Loucy (cell line): ENCODE data around the gene GRPEL1.

Experiments
- H2AFZ ChIP-seq: fragments of 200-600 bp; sonication (generic); 2 replicates; pipeline ENCODE4 v1.6.0; 2016; ENCODE audit warnings: antibody characterized with exemption, mild to moderate bottlenecking, low read length, moderate library complexity
- H3F3A ChIP-seq: fragments of 200-600 bp; 2 replicates; pipeline ENCODE4 v1.6.0; 2016; ENCODE audit warnings: antibody characterized with exemption, low read depth, mild to moderate bottlenecking
- H3K27me3 ChIP-seq: fragments of 200-600 bp; sonication (generic); 2 replicates; pipeline ENCODE4 v1.6.1; 2014; ENCODE audit warnings: low read length, mild to moderate bottlenecking; ENCODE audit not compliant: insufficient read depth, poor library complexity, severe bottlenecking
- H3K36me3 ChIP-seq: fragments of 200-600 bp; sonication (generic); 2 replicates; pipeline ENCODE4 v1.6.1; 2016; ENCODE audit warnings: low read length; ENCODE audit not compliant: insufficient read depth
- H3K4me1 ChIP-seq: fragments of 200-600 bp; sonication (generic); 2 replicates; pipeline ENCODE4 v1.5.1; 2014; ENCODE audit warnings: low read length, mild to moderate bottlenecking; ENCODE audit not compliant: insufficient read depth, poor library complexity, severe bottlenecking
- H3K4me2 ChIP-seq: fragments of 200-600 bp; sonication (generic); 2 replicates; pipeline ENCODE4 v1.6.0; 2014; ENCODE audit warnings: antibody characterized with exemption, low read length, low read depth, mild to moderate bottlenecking; ENCODE audit not compliant: poor library complexity, severe bottlenecking
- H3K4me3 ChIP-seq: fragments of 200-600 bp; sonication (generic); 2 replicates; pipeline ENCODE4 v1.5.1; 2014; ENCODE audit warnings: low read length, mild to moderate bottlenecking, mixed read lengths; ENCODE audit not compliant: poor library complexity, severe bottlenecking
- H3K79me2 ChIP-seq: fragments of 200-600 bp; sonication (generic); 2 replicates; pipeline ENCODE4 v1.6.1; 2014; ENCODE audit warnings: low read length; ENCODE audit not compliant: insufficient read depth
- H3K9ac ChIP-seq: fragments of 200-600 bp; sonication (generic); 2 replicates; pipeline ENCODE4 v1.6.0; 2014; ENCODE audit warnings: mild to moderate bottlenecking, low read depth, low read length, moderate library complexity; ENCODE audit not compliant: poor library complexity, severe bottlenecking
- H3K9me2 ChIP-seq: fragments of 200-600 bp; sonication (generic); replicated peaks from 2 replicates; pipeline ENCODE4 v1.6.1; 2016; ENCODE audit warnings: low read depth, low read length, mixed read lengths
- H3K9me3 ChIP-seq: fragments of 200-600 bp; sonication (generic); 2 replicates; pipeline ENCODE4 v1.6.1; 2014; ENCODE audit warnings: mild to moderate bottlenecking, antibody characterized with exemption, low read length, low read depth; ENCODE audit not compliant: insufficient read depth
- H4K20me1 ChIP-seq: fragments of 200-600 bp; sonication (generic); 2 replicates; pipeline ENCODE4 v1.6.0; 2014; ENCODE audit warnings: antibody characterized with exemption, low read length, mild to moderate bottlenecking; ENCODE audit not compliant: insufficient read depth, poor library complexity, severe bottlenecking
- CTCF ChIP-seq: fragments of 200-600 bp; sonication (generic); conservative IDR thresholded peaks from 2 replicates; pipeline ENCODE4 v1.5.1; 2014; ENCODE audit warnings: mild to moderate bottlenecking, antibody characterized with exemption, low read length
- EZH2phosphoT487 ChIP-seq: fragments of 200-600 bp; IDR thresholded peaks from 2 replicates; pipeline ENCODE4 v1.6.1; 2018; ENCODE audit warnings: antibody characterized with exemption, mild to moderate bottlenecking, moderate library complexity, borderline replicate concordance

GRPEL1 gene

GRCh38 chr4:7015383-7016035, 52.4 kb downstream of the GRPEL1 start:
- H3K4me3 ChIP-seq: no peak overlapping the region
- no peak overlapping the region for H2AFZ ChIP-seq
- H3K9me2 ChIP-seq: no peaks in the 10 kb centered on the region
- H4K20me1 ChIP-seq: no peaks in the 10 kb centered on the region
- no peaks in the 10 kb centered on the region for H3K4me1 ChIP-seq
- no peak overlapping the region for H3K9ac ChIP-seq
- H3K4me2 ChIP-seq: no peak overlapping the region
- no peak for TF ChIP-seq EZH2phosphoT487
- no peak for TF ChIP-seq CTCF
- no peaks in the 10 kb centered on the region for H3K79me2 ChIP-seq
- no peaks in the 10 kb centered on the region for H3K27me3 ChIP-seq
- peaks cover 43% of the 10 kb centered on the region; the same call in 1 of the 2 replicates for H3K36me3 ChIP-seq
- no peaks in the 10 kb centered on the region for H3K9me3 ChIP-seq
- no peaks in the 10 kb centered on the region for H3F3A ChIP-seq

GRCh38 chr4:7014815-7015214, 53.0 kb downstream of the GRPEL1 start:
- no peaks in the 10 kb centered on the region for H3K27me3 ChIP-seq
- H3K4me3 ChIP-seq: no peak overlapping the region
- H3K9me2 ChIP-seq: no peaks in the 10 kb centered on the region
- no peak overlapping the region for H3K9ac ChIP-seq
- H3K4me2 ChIP-seq: no peak overlapping the region
- H3K9me3 ChIP-seq: no peaks in the 10 kb centered on the region
- no peaks in the 10 kb centered on the region for H3F3A ChIP-seq
- TF ChIP-seq EZH2phosphoT487 (no peak), CTCF (no peak)
- no peaks in the 10 kb centered on the region for H4K20me1 ChIP-seq
- peaks cover 49% of the 10 kb centered on the region; the same call in 1 of the 2 replicates for H3K36me3 ChIP-seq
- H3K4me1 ChIP-seq: no peaks in the 10 kb centered on the region
- no peaks in the 10 kb centered on the region for H3K79me2 ChIP-seq
- no peak overlapping the region for H2AFZ ChIP-seq

GRCh38 chr4:7013175-7013574, 54.7 kb downstream of the GRPEL1 start:
- no peaks in the 10 kb centered on the region for H3K27me3 ChIP-seq
- no peak for TF ChIP-seq CTCF
- TF ChIP-seq EZH2phosphoT487: no peak
- no peaks in the 10 kb centered on the region for H4K20me1 ChIP-seq
- H3K9ac ChIP-seq: no peak overlapping the region
- no peaks in the 10 kb centered on the region for H3F3A ChIP-seq
- no peak overlapping the region for H3K4me2 ChIP-seq
- H3K9me3 ChIP-seq: no peaks in the 10 kb centered on the region
- no peak overlapping the region for H2AFZ ChIP-seq
- no peaks in the 10 kb centered on the region for H3K79me2 ChIP-seq
- H3K4me3 ChIP-seq: no peak overlapping the region
- H3K4me1 ChIP-seq: no peaks in the 10 kb centered on the region
- H3K36me3 ChIP-seq: peaks cover 61% of the 10 kb centered on the region; the same call in 1 of the 2 replicates
- H3K9me2 ChIP-seq: no peaks in the 10 kb centered on the region
